Epithelial cell of proximal tubule (primary cell): ENCODE results near the gene SMOC1. TPM values are rescaled to one million over a fixed set of nuclear protein-coding genes. Genes with fewer than 3 reads are reported as not detected.

Experiments
- DNase-seq: peaks from one replicate; pipeline ENCODE4 v3.0.0-alpha.2; 2011; ENCODE audit warnings: low read depth
- H3K4me3 ChIP-seq: 2 replicates; pipeline ENCODE4 v1.5.1; 2011; ENCODE audit warnings: low read depth, mild to moderate bottlenecking, low read length
- total RNA-seq: library from RNA; depleted of rRNA; stranded (reverse); fragments of >200 nt; gene quantifications from 2 replicates; pipeline ENCODE4 v1.2.3, GENCODE V29; 2015
- TF ChIP-seq, protein P1 (sequence below): conservative IDR thresholded peaks from 2 replicates; pipeline ENCODE4 v1.5.1; 2012; ENCODE audit warnings: low read depth, mild to moderate bottlenecking, low read length

Gene SMOC1
- total RNA-seq, 1 donor from 2014 or later: 7.4 TPM

DNA sequence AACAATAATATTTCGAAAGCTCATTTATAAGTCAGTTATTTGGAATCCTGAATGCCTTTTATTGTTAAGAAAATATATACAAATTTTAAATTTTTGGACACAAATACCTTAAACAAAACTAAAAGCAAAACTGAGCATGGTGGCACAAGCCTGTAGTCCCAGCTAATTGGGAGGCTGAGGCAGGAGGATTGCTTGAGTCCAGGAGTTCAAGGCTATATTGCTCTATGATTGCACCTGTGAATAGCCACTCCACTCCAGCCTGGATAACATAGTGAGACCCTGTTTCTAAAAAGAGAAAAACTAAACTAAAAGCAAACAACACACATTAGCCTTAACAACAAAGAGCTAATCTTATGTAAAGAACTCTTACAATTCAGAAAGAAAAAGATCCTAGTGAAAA is 78.8 kb downstream of the SMOC1 start:
- DNase-seq: no peak
- TF ChIP-seq, protein P1, sequence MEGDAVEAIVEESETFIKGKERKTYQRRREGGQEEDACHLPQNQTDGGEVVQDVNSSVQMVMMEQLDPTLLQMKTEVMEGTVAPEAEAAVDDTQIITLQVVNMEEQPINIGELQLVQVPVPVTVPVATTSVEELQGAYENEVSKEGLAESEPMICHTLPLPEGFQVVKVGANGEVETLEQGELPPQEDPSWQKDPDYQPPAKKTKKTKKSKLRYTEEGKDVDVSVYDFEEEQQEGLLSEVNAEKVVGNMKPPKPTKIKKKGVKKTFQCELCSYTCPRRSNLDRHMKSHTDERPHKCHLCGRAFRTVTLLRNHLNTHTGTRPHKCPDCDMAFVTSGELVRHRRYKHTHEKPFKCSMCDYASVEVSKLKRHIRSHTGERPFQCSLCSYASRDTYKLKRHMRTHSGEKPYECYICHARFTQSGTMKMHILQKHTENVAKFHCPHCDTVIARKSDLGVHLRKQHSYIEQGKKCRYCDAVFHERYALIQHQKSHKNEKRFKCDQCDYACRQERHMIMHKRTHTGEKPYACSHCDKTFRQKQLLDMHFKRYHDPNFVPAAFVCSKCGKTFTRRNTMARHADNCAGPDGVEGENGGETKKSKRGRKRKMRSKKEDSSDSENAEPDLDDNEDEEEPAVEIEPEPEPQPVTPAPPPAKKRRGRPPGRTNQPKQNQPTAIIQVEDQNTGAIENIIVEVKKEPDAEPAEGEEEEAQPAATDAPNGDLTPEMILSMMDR: no peak
- no peak overlapping the region for H3K4me3 ChIP-seq

DNA sequence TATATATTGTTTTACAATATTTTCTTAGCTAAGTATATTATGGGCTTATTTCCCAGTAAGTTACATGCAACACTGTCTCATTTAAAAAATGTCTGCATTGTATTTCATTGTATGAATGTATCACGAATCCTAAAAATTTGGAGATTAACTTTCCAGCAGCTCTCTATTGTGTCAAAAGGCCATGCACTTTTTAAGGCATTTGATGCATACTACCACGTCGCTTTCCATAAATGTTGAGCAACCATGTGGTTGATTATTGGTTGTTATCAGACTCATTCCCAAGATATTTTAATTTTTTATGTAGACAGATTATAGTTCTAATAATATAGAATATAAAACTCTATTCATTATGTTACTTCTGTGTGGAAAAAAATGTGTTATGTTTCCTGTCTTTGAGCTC is 79.9 kb downstream of the SMOC1 start:
- TF ChIP-seq, protein P1: no peak
- no peak overlapping the region for H3K4me3 ChIP-seq
- DNase-seq: no peak

DNA sequence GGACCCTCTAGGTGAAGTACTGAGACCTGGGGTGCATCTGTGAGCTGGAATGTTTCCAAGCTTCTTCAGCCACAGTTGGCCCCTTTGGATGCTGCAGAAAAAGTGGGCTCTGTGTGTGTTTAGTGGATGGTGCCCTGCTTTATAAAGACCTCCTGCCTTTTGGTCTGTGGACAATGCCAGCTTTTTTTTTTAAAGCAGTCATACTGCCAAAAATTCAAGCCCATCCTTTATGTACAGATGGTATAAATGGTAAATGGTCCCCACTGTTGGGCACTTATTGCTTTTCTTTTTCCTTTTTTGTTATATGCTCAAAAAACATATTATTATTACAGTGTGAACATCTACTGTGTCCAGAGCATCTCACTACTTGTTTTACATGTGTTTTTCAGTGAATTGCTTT is 81.1 kb downstream of the SMOC1 start:
- no peak overlapping the region for H3K4me3 ChIP-seq
- no peak for DNase-seq
- TF ChIP-seq, protein P1: no peak

DNA sequence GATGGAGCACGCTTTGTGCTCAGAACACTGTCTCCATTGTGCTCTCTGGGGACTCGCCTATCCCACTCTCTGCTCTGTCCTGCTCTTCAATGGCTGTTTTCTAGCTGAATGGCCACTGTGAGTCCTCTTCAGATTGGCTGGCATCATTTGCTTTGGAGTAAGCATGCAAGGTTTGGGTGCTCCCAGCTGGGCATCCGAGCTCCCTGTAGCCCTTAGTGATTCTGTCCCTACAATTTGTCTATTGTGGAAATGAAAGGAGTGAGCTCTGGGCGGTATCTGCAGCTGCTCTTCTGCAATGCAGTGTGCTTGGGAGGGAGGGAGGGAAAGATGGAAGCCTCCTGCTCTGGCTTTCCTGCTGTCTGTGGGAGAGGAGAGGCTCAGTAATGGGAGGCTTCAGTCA is 84.8 kb downstream of the SMOC1 start:
- TF ChIP-seq, protein P1: no peak
- no peak overlapping the region for H3K4me3 ChIP-seq
- DNase-seq: no peak

DNA sequence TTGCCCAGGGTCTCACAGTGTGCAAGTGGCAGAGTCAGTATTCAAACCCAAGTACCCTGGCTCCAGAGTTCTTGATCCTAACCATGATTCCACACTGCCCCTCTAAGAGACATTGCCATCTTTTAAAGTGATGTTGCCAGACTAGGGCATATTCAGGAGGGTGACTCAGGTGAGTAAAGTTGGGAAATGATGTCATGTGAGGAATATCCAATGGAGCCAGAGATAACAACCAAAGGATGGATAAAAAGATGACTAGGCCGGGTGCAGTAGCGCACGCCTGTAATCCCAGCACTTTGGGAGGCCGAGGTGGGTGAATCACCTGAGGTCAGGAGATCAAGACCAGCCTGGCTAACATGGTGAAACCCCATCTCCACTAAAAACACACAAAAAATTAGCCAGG is 85.6 kb downstream of the SMOC1 start:
- TF ChIP-seq, protein P1: no peak
- no peak for DNase-seq
- no peak overlapping the region for H3K4me3 ChIP-seq

DNA sequence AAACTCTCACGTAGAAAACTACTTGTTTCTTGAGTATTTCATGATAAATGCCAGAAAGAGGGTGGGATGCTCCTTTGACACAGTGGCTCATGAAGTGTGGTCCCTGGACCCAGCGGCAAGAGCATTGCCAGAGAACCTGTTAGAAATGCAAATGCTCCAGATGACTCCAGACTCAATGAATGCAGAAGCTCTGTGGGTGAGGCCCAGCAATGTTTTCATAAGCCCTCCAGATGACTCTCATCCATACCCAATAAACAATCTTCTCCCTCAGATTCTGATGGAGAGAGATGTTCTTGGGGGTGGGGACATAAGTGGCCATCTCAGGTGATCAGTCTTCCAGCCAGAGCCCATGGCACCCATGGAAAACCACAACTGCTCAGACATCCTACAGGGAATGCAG is 88.9 kb downstream of the SMOC1 start:
- TF ChIP-seq, protein P1: no peak
- DNase-seq: no peak
- H3K4me3 ChIP-seq: no peak overlapping the region

DNA sequence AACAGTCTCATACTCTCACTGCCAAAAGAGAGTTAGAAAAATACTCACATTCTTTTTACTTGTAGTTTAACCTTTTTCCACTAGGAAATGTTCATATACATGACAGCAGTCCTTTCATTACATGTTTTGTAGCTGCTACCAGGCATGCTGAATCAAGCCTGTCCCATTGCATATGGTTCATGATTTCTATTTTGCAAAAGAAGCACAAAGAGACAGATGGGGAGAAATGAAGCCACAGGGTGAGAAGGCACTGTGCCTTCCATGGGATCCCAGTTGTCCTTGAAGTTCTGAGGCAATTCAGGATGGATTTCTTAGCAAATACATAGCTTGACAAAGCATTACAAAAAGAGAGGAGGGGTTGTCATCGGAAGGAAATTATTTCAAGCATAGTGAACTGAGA is 89.5 kb downstream of the SMOC1 start:
- DNase-seq: no peak

More for the DNA sequence above, 89.5 kb downstream of the SMOC1 start:
- TF ChIP-seq, protein P1: no peak
- no peak overlapping the region for H3K4me3 ChIP-seq
